K562 (cell line): ENCODE results near the gene CEP70. TPM values are rescaled to one million over a fixed set of nuclear protein-coding genes. Genes with fewer than 3 reads are reported as not detected.

Experiments used
- ATAC-seq: fragments of 200-7000 bp; cut with Tn5 transposase; 3 replicates; pipeline ENCODE4 v1.9.1; 2020; ENCODE audit warnings: moderate library complexity
- BruUV-seq: library from RNA; stranded (reverse); fragments of 400-500 nt; replicated peaks from 2 replicates; lab custom pipeline; 2021; lab: Mats Ljungman, UMichigan
- CTCF ChIA-PET: fragments of 300-600 bp; formaldehyde crosslinking; extraction: SDS; loops from one replicate; lab custom pipeline; 2021; ENCODE audit warnings: low intra/inter-chr PET ratio; lab: Yijun Ruan, JAX
- POLR2A ChIA-PET: fragments of 300-600, 350-650 bp; sonication (Branson Sonifier 250); formaldehyde crosslinking; extraction: SDS; loops from one replicate; lab custom pipeline; 2021; ENCODE audit warnings: antibody characterized with exemption, inconsistent platforms; lab: Yijun Ruan, JAX
- DNase-seq, 4 experiments: peaks; one replicate each; pipeline versions ENCODE4 v3.0.0 to v3.0.0-alpha.2; 2011 to 2018; ENCODE audit warnings: low spot score in 3 of 4, mixed read lengths in 3 of 4; ENCODE audit errors: extremely low read depth in 1 of 4
- FAIRE-seq: peaks from 2 replicates; lab custom pipeline; 2011; peaks lifted over from hg19 to GRCh38; lab: Jason Lieb, UNC
- H2AFZ ChIP-seq: 2 replicates; pipeline ENCODE4 v1.6.0; 2011; ENCODE audit warnings: low read depth, low read length, control low read depth, inconsistent platforms
- H3K27ac ChIP-seq: fragments of 200-600 bp; 3 replicates; pipeline ENCODE4 v1.8.0; 2011; ENCODE audit warnings: low read depth, mild to moderate bottlenecking, control low read depth, inconsistent platforms, low read length, moderate library complexity, mixed read lengths; ENCODE audit errors: extremely low read depth
- H3K27me3 ChIP-seq, 2 experiments: fragments of 300-600 bp in 1 of 2; 2 replicates in 1 of 2; 3 replicates in 1 of 2; pipeline versions ENCODE4 v1.6.0 to v1.8.0; 2011; ENCODE audit warnings: inconsistent platforms in 2 of 2, low read length in 2 of 2, mild to moderate bottlenecking in 1 of 2, mixed read lengths in 1 of 2, moderate library complexity in 1 of 2; ENCODE audit not compliant: control insufficient read depth in 2 of 2, insufficient read depth in 2 of 2
- H3K36me3 ChIP-seq: fragments of 300-600 bp; 3 replicates; pipeline ENCODE4 v1.8.0; 2011; ENCODE audit warnings: mild to moderate bottlenecking, low read length, inconsistent platforms; ENCODE audit not compliant: control insufficient read depth, insufficient read depth
- H3K4me1 ChIP-seq, 2 experiments: fragments of 200-600 bp in 1 of 2; replicated peaks in 1 of 2; 2 replicates in 1 of 2; 3 replicates in 1 of 2; pipeline versions ENCODE4 v1.5.1 to v1.8.0; 2011; ENCODE audit warnings: inconsistent platforms in 2 of 2, low read length in 2 of 2, mild to moderate bottlenecking in 1 of 2, mixed read lengths in 1 of 2, moderate library complexity in 1 of 2; ENCODE audit not compliant: control insufficient read depth in 2 of 2, insufficient read depth in 2 of 2
- H3K4me2 ChIP-seq: 2 replicates; pipeline ENCODE4 v1.6.1; 2011; ENCODE audit warnings: low read length, control low read depth, inconsistent platforms, mixed read lengths; ENCODE audit not compliant: insufficient read depth
- H3K4me3 ChIP-seq: fragments of 200-600 bp; sonication (generic), shearing (Covaris generic); 2 replicates; pipeline ENCODE4 v1.5.1; 2016; ENCODE audit warnings: control low read depth, inconsistent platforms
- H3K79me2 ChIP-seq: fragments of 200-600 bp; 3 replicates; pipeline ENCODE4 v1.8.0; 2011; ENCODE audit warnings: low read length, inconsistent platforms; ENCODE audit not compliant: control insufficient read depth, insufficient read depth
- H3K9ac ChIP-seq, 2 experiments: 2 replicates each; pipeline versions ENCODE4 v1.6.0 to v1.6.1; 2011; ENCODE audit warnings: low read depth in 2 of 2, low read length in 2 of 2, control low read depth in 1 of 2, inconsistent platforms in 1 of 2, mild to moderate bottlenecking in 1 of 2, mixed read lengths in 1 of 2; ENCODE audit not compliant: insufficient read depth in 1 of 2
- H3K9me1 ChIP-seq: one replicate; pipeline ENCODE4 v1.6.0; 2011; ENCODE audit warnings: inconsistent platforms, mild to moderate bottlenecking, low read length, moderate library complexity; ENCODE audit not compliant: control insufficient read depth, insufficient read depth
- H3K9me3 ChIP-seq: replicated peaks from 2 replicates; pipeline ENCODE4 v1.5.1; 2011; ENCODE audit warnings: low read depth, low read length, inconsistent platforms; ENCODE audit not compliant: control insufficient read depth, insufficient read depth
- H4K20me1 ChIP-seq: replicated peaks from 2 replicates; pipeline ENCODE4 v1.6.1; 2011; ENCODE audit warnings: low read length, inconsistent platforms, mixed read lengths; ENCODE audit not compliant: control insufficient read depth, insufficient read depth
- ASH1L ChIP-seq: fragments of 450-650 bp; IDR thresholded peaks from 2 replicates; pipeline ENCODE4 v1.6.1; 2018; ENCODE audit warnings: borderline replicate concordance, mild to moderate bottlenecking, low read depth; ENCODE audit not compliant: partially characterized antibody
- BRD4 ChIP-seq: fragments of 200-600 bp; sonication (generic); IDR thresholded peaks from 2 replicates; pipeline ENCODE4 v1.6.1; 2017; ENCODE audit warnings: inconsistent platforms
- CTCFL ChIP-seq: IDR thresholded peaks from 2 replicates; pipeline ENCODE4 v1.6.1; 2011; ENCODE audit warnings: borderline replicate concordance, low read depth, mild to moderate bottlenecking, moderate library complexity, low read length; ENCODE audit not compliant: insufficient read depth, poor library complexity, severe bottlenecking
- E2F5 ChIP-seq: sonication (generic); formaldehyde crosslinking; IDR thresholded peaks from 2 replicates; pipeline ENCODE4 v1.8.0; 2022; ENCODE audit warnings: mild to moderate bottlenecking, missing genetic modification reagents
- IFI16 ChIP-seq: fragments of 250-450 bp; sonication (Bioruptor Pico); IDR thresholded peaks from 2 replicates; pipeline ENCODE4 v2.1.2; 2022; ENCODE audit warnings: mild to moderate bottlenecking, inconsistent platforms
- IRF1 ChIP-seq: sonication (generic); formaldehyde crosslinking; IDR thresholded peaks from 2 replicates; pipeline ENCODE4 v1.8.0; 2022; ENCODE audit warnings: missing genetic modification reagents, mild to moderate bottlenecking, borderline replicate concordance
- JUNB ChIP-seq: fragments of 450-650 bp; formaldehyde crosslinking; conservative IDR thresholded peaks from 2 replicates; pipeline ENCODE4 v1.4.0; 2020; ENCODE audit warnings: mild to moderate bottlenecking
- MAFG ChIP-seq: fragments of 450-650 bp; conservative IDR thresholded peaks from 2 replicates; pipeline ENCODE4 v1.6.1; 2016; ENCODE audit warnings: missing genetic modification characterization, missing compliant biosample characterization
- NCOR1 ChIP-seq: fragments of 450-650 bp; IDR thresholded peaks from 2 replicates; pipeline ENCODE4 v1.6.1; 2016; ENCODE audit warnings: mild to moderate bottlenecking, moderate library complexity
- NR0B1 ChIP-seq: fragments of 450-650 bp; IDR thresholded peaks from one replicate; pipeline ENCODE4 v1.6.1; 2018; ENCODE audit warnings: mild to moderate bottlenecking, moderate library complexity; ENCODE audit not compliant: partially characterized antibody
- POLR3G ChIP-seq: IDR thresholded peaks from 2 replicates; pipeline ENCODE4 v1.6.1; 2011; ENCODE audit not compliant: insufficient read length, insufficient replicate concordance; ENCODE audit errors: extremely low read depth
- RB1 ChIP-seq: fragments of 450-650 bp; IDR thresholded peaks from 2 replicates; pipeline ENCODE4 v1.6.1; 2017; ENCODE audit warnings: low read depth, mild to moderate bottlenecking
- ZBED1 ChIP-seq: IDR thresholded peaks from 2 replicates; pipeline ENCODE4 v1.6.1; 2014
- ZBTB26 ChIP-seq: fragments of 450-650 bp; formaldehyde crosslinking; IDR thresholded peaks from 2 replicates; pipeline ENCODE4 v1.4.0; 2022; ENCODE audit warnings: missing genetic modification characterization
- ZNF76 ChIP-seq: fragments of 250-450 bp; sonication (Bioruptor Pico); IDR thresholded peaks from 2 replicates; pipeline ENCODE4 v1.4.0; 2020; ENCODE audit warnings: mild to moderate bottlenecking, moderate library complexity, borderline replicate concordance
- WGBS: fragments of 100-300 bp; shearing (Covaris generic); methylation state at CpG from one replicate; pipeline ENCODE4 v1.1.6; 2016; ENCODE audit warnings: low coverage, mixed read lengths; ENCODE audit not compliant: insufficient coverage; ENCODE audit errors: missing lambda C conversion rate; 5-methylcytosine and 5-hydroxymethylcytosine counted together
- in situ Hi-C: fragments of 300-500 bp; cut with MboI; formaldehyde crosslinking; loops from 4 replicates; pipeline ENCODE4 v1.15.0; 2018; ENCODE audit warnings: inconsistent platforms, mixed read lengths
- intact Hi-C: fragments of 100-400 bp; cut with micrococcal nuclease; formaldehyde crosslinking; loops from 2 replicates; pipeline ENCODE4 v1.14.2; 2022
- polyA plus RNA-seq, 8 experiments: library from polyadenylated mRNA; depleted of rRNA in 4 of 8; stranded (reverse) in 5 of 8; unstranded in 3 of 8; fragments of >200 nt; fragmentation: Nextera tagmentation in 2 of 8; fragmentation: Illumina TruSeq in 1 of 8; extraction: Ambion mirVana in 2 of 8; extraction: Trizol in 1 of 8; gene quantifications; 2 replicates each; pipeline versions ENCODE4 v1.2.1 to v1.2.3, GENCODE V29; 2011 to 2014; ENCODE audit warnings: inconsistent platforms in 1 of 8, missing spikeins in 1 of 8
- total RNA-seq, 7 experiments: library from RNA; depleted of rRNA in 6 of 7; stranded (reverse); fragments of >200 nt in 6 of 7; fragmentation: Illumina TruSeq in 2 of 7; extraction: Trizol in 2 of 7; gene quantifications; 2 replicates each; pipeline versions ENCODE4 v1.2.1 to v1.2.3, GENCODE V29; 2011 to 2021; ENCODE audit warnings: low replicate concordance in 1 of 7

CEP70 gene
- total and polyA plus RNA-seq, 9 of the 15 experiments (the other 6 are each of a cell fraction or from before 2014, with no cell fraction given) = 16.1 to 31.5 (median 23.4) TPM

GRCh38 chr3:138467931-138468330, 126.1 kb downstream of the CEP70 start:
- Histone ChIP-seq H3K36me3 (no peaks in the 10 kb centered on the region), H3K9me3 (no peaks in the 10 kb centered on the region), H2AFZ (no peak overlapping the region), H3K4me3 (no peak overlapping the region), H3K27me3 (peaks cover 0 to 13% of the 10 kb centered on the region in 2 experiments; a peak in 2 of 5 replicates), H3K27ac (no peak overlapping the region), H3K4me2 (no peak overlapping the region), H3K79me2 (no peaks in the 10 kb centered on the region), H3K4me1 (no peaks in the 10 kb centered on the region; a peak in 2 of 5 replicates), H4K20me1 (no peaks in the 10 kb centered on the region), H3K9me1 (no peaks in the 10 kb centered on the region), H3K9ac (no peak overlapping the region)
- ChIA-PET CTCF (no interaction called here), POLR2A (no interaction called here)
- intact Hi-C loops = no loop called here
- in situ Hi-C loops = loop anchor here (10.0 kb wide), 1 partner anchor 467 kb away; no protein-coding TSS in a partner anchor
- ATAC-seq = no peak
- no TSS peak for BruUV-seq
- FAIRE-seq = no peak
- DNase-seq = no peak
- WGBS = 0% methylated on average over 1 of the region's 5 CpGs
- TF ChIP-seq IFI16 (CRISPR knock-in tag) = no peak
- TF ChIP-seq NR0B1 = no peak
- no peak for TF ChIP-seq RB1
- TF ChIP-seq ZBED1 = no peak
- no peak for TF ChIP-seq CTCFL
- no peak for TF ChIP-seq ZNF76 (CRISPR knock-in tag)
- no peak for TF ChIP-seq ASH1L
- TF ChIP-seq MAFG (tag) = no peak
- no peak for TF ChIP-seq POLR3G
- no peak for TF ChIP-seq NCOR1
- TF ChIP-seq ZBTB26 = no peak
- no peak for TF ChIP-seq BRD4
- no peak for TF ChIP-seq E2F5 (CRISPR knock-in tag)
- no peak for TF ChIP-seq IRF1
- TF ChIP-seq JUNB = no peak
